Activated naive CD4-positive, alpha-beta T cell treated with anti-CD3 and anti-CD28 coated beads for 36 hours (primary cell): ENCODE measurements around the gene TEC. TPM values are rescaled to one million over a fixed set of nuclear protein-coding genes. Genes with fewer than 3 reads are reported as not detected.

ENCODE experiments used
- CTCF ChIA-PET: fragments of 350-600 bp; sonication (Branson Sonifier 250); formaldehyde crosslinking; loops from one replicate; lab custom pipeline; 2021; ENCODE audit warnings: antibody characterized with exemption; lab: Charles Lee
- DNase-seq: peaks from one replicate; pipeline ENCODE4 v3.0.0-alpha.2; 2020
- H3K27ac Mint-ChIP-seq: one replicate; pipeline ENCODE4 v1.8.0; 2021; ENCODE audit warnings: mild to moderate bottlenecking, mixed read lengths
- H3K27me3 Mint-ChIP-seq: one replicate; pipeline ENCODE4 v1.8.0; 2021; ENCODE audit warnings: low read depth, mixed read lengths
- H3K36me3 Mint-ChIP-seq: one replicate; pipeline ENCODE4 v1.8.0; 2021; ENCODE audit warnings: low read depth, mixed read lengths
- H3K4me1 Mint-ChIP-seq: one replicate; pipeline ENCODE4 v1.8.0; 2021; ENCODE audit warnings: low read depth, mixed read lengths
- H3K4me3 Mint-ChIP-seq: one replicate; pipeline ENCODE4 v1.8.0; 2021; ENCODE audit warnings: mild to moderate bottlenecking, moderate library complexity, mixed read lengths
- H3K9me3 Mint-ChIP-seq: one replicate; pipeline ENCODE4 v1.8.0; 2021; ENCODE audit warnings: mixed read lengths
- intact Hi-C: fragments of 100-400 bp; cut with micrococcal nuclease; formaldehyde crosslinking; loops from one replicate; pipeline ENCODE4 v1.15.1; 2023
- total RNA-seq, 2 experiments: library from RNA; stranded (reverse); gene quantifications; one replicate each; pipeline ENCODE4 v1.2.3, GENCODE V29; 2021

The TEC gene
- total RNA-seq, 2 experiments from 2014 or later = 3.4 to 3.7 TPM

DNA sequence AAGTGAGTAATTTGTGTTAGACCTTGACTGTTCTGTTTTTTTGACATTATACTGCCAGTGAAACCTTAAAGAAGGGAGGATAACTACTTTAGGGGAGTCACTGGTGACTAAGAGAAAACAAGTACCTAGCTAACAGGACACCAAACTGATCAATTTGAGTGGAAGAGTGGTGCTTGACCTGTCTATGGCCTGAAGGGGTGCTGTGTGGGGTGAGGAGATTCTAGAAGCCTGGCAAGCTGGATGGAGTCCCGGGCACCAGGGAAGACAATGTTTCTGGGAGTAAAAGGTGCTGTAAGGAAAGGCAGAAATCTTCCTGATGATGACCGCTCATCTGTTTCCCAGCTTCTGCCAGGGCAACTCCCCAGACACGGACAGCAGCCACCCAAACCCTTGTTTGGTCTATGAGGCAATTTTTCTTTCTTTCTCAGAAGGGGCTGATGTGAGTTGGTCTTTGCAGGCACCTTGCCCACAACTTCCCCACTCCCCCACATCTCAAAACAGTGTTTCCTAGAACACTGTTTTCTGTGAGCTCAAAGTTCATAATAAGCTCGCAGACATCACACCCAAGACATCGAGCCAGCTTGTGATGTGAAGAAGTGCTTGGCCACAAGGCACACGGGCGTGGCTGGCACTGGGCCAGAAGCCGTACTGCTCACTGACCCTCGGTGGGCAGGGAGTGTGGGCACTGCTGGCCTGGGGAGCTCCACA lies 140.2 kb downstream of the TEC start:
- DNase-seq = peak; percentile 70
- H3K27ac Mint-ChIP-seq = peak overlapping the region; percentile 99
- H3K4me3 Mint-ChIP-seq = peak overlapping the region; percentile 79
- peaks cover 70% of the 10 kb centered on the region for H3K4me1 Mint-ChIP-seq
- intact Hi-C loops = loop anchor here (2.0 to 10.0 kb wide), 9 partner anchors 257 to 833 kb away; partner anchors contain the start of genes ATP10D, CORIN and FRYL
- H3K36me3 Mint-ChIP-seq = peaks cover 26% of the 10 kb centered on the region
- CTCF ChIA-PET = interaction anchor here (0.6 to 10.6 kb wide), 13 partner anchors 9 to 392 kb away, joined by 3 to 162 read pairs (median 4); no protein-coding TSS in a partner anchor
- no peaks in the 10 kb centered on the region for H3K27me3 Mint-ChIP-seq
- no peaks in the 10 kb centered on the region for H3K9me3 Mint-ChIP-seq

DNA sequence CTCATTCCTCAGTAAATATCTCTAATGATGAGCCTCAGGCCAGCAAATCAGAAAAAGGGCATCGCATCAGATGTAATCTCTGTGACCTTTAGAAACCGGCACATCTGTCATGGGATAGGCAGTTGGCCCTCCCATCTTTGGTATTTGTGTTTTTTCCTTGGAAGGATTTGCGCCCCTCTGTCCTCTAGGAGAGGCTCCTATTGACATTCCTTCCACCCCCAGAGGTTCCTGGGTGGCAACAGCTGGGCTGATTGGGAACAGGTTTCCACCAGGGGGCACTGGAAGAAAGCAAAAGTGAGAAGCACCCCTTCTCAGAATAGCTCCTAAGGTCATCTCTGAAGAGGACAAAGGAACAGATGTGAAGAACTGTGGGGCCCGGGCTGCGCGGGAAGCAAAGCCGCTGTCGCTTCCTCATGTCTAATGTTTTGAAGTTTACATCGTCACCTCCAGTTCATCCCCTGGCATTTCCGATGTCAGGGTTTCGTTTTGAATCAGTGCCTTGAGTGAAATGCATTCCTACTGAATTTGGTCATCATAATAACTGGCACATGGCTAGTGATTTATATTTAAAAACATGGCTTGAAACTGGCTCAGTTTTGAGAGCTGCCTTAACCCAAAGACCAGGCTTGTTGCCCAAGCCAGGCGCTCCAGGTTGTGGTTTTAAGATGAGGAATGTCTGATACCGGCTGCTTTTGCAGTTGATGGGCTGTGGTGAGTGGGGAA lies 141.8 kb downstream of the TEC start:
- Mint-ChIP-seq H3K27ac (peak overlapping the region; percentile 99), H3K36me3 (peaks cover 24% of the 10 kb centered on the region)
- CTCF ChIA-PET = interaction anchor here (0.6 to 10.6 kb wide), 20 partner anchors 10 to 393 kb away, joined by 3 to 162 read pairs (median 4); no protein-coding TSS in a partner anchor

DNA sequence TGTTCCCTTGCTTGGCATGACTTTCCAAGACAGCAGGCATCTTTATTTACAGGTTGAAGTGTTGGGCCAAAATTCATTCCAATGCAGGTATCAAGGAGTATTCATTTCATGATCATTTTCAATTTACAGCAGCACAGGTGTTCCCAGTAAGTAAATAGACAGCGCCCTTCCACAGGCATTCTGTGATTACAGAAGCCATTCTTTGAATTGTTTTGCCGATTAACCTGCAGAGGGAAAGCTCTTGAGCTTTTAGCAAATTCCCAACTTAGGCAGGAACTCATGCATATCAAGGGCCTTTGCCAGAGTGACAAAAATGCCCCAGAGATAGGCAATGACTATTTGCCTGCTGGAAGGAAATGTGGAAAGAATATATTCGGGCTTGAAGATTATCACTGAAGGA lies 142.4 kb downstream of the TEC start:
- CTCF ChIA-PET = interaction anchor here (0.6 to 10.6 kb wide), 15 partner anchors 9 to 197 kb away, joined by 3 to 162 read pairs (median 6); no protein-coding TSS in a partner anchor
- Mint-ChIP-seq H3K9me3 (no peaks in the 10 kb centered on the region), H3K27me3 (no peaks in the 10 kb centered on the region), H3K4me1 (peaks cover 80% of the 10 kb centered on the region), H3K27ac (peak overlapping the region; percentile 99), H3K36me3 (peaks cover 22% of the 10 kb centered on the region), H3K4me3 (peak overlapping the region; percentile 51)
- no peak for DNase-seq
- intact Hi-C loops = loop anchor here (5.0 kb wide), 4 partner anchors 255 to 835 kb away; no protein-coding TSS in a partner anchor

More for the DNA sequence above, 141.8 kb downstream of the TEC start:
- H3K4me1 Mint-ChIP-seq = peaks cover 80% of the 10 kb centered on the region
- no peaks in the 10 kb centered on the region for H3K9me3 Mint-ChIP-seq
- peak overlapping the region; percentile 51 for H3K4me3 Mint-ChIP-seq
- H3K27me3 Mint-ChIP-seq = no peaks in the 10 kb centered on the region
- intact Hi-C loops = loop anchor here (1.0 to 5.0 kb wide), 19 partner anchors 11 to 834 kb away; partner anchors contain the start of genes CORIN, FRYL, NFXL1 and OCIAD1
- DNase-seq = peak; percentile 95

DNA sequence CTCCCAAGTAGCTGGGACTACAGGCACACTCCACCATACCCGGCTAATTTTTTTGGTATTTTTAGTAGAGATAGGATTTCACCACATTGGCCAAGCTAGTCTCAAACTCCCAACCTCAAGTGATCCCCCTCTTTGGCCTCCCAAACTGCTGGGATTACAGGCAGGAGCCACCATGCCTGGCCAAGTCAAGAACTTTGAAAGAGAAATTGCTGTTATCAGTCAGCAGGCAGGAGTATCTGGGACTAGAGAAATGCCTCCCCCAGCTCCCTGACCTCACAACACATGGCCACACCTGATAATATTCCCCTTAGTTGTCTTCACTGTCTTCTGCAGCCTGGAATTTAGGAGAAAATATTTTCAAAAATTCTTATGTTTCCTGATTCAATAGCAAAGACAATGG lies 143.0 kb downstream of the TEC start:
- no peak for DNase-seq
- H3K4me1 Mint-ChIP-seq = peaks cover 80% of the 10 kb centered on the region
- CTCF ChIA-PET = interaction anchor here (0.8 to 10.6 kb wide), 10 partner anchors 9 to 216 kb away, joined by 3 to 162 read pairs (median 6); no protein-coding TSS in a partner anchor

DNA sequence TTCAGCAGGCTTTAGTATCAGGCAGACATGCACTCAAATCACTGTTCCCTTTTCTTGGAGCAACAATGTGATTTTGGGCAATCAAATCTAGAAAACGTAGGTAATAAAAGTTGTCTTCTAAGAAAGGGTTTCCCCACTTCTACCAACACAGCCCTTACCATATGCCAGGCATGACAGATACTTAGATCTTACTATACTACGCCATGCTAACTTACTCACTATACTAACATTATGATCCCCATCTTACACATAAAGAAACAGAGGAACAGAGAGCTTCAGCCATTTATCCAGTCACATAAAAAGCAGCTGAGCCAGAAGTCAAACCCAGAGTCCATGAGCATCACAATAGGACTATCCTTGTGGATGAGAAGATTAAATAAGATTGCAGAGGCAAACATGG lies 144.8 kb downstream of the TEC start:
- CTCF ChIA-PET = interaction anchor here (1.0 to 10.6 kb wide), 7 partner anchors 14 to 305 kb away, joined by 3 to 162 read pairs (median 4); no protein-coding TSS in a partner anchor
- Mint-ChIP-seq H3K27ac (peak overlapping the region; percentile 99), H3K9me3 (no peaks in the 10 kb centered on the region), H3K4me1 (peaks cover 67% of the 10 kb centered on the region), H3K36me3 (peaks cover 9% of the 10 kb centered on the region), H3K4me3 (peak overlapping the region; percentile 22), H3K27me3 (no peaks in the 10 kb centered on the region)
- no peak for DNase-seq
- intact Hi-C loops = loop anchor here (2.0 to 5.0 kb wide), 5 partner anchors 14 to 837 kb away; no protein-coding TSS in a partner anchor

More for the DNA sequence above, 143.0 kb downstream of the TEC start:
- H3K27me3 Mint-ChIP-seq = no peaks in the 10 kb centered on the region
- peaks cover 19% of the 10 kb centered on the region for H3K36me3 Mint-ChIP-seq
- H3K9me3 Mint-ChIP-seq = no peaks in the 10 kb centered on the region
- no peak overlapping the region for H3K4me3 Mint-ChIP-seq
- intact Hi-C loops = loop anchor here (5.0 kb wide), 4 partner anchors 254 to 836 kb away; no protein-coding TSS in a partner anchor
- H3K27ac Mint-ChIP-seq = peak overlapping the region; percentile 99

DNA sequence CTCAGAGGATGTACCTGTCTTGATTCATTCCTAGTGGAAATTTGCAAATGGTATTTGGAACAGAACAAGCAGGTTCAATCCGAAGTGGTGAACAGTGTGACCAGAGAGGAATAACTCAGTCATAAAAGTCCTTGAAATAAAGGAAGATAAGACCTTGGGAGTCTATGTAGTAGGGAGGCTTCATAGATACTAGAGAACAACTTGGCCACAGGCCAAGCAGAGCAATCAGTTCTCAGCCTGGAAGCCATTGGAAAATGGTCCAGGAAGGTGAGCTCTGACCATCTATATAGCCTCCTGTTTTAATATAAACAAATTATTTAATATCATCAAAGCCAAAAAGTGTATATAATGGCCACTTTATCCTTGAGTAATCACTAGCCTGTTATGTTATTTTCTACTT lies 146.9 kb downstream of the TEC start:
- no peak overlapping the region for H3K27ac Mint-ChIP-seq
- CTCF ChIA-PET = interaction anchor here (0.7 to 10.6 kb wide), 6 partner anchors 9 to 183 kb away, joined by 3 to 162 read pairs (median 4); no protein-coding TSS in a partner anchor

DNA sequence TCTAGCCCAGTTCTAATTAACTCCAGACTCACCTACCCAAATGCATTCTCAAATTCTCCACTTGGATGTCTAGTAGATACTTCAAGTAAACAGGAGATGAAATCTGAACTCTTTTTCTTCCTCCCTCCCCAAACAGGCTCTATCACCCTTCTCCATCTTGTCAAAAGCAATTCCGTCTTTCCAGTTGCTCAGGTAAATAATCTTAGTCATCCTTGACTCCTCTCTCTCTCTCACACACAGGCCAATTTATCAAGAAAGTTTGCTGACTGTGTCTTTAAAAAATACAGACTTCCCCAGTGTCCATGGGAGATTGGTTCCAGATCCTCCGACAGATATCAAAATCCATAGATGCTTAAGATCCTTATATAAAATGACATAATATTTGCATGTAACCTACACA lies 148.5 kb downstream of the TEC start:
- Mint-ChIP-seq H3K9me3 (no peaks in the 10 kb centered on the region), H3K27me3 (no peaks in the 10 kb centered on the region), H3K4me1 (peaks cover 67% of the 10 kb centered on the region), H3K4me3 (no peak overlapping the region), H3K27ac (no peak overlapping the region), H3K36me3 (peaks cover 2% of the 10 kb centered on the region)
- CTCF ChIA-PET = interaction anchor here (0.8 kb wide), 1 partner anchor 10 kb away, joined by 9 read pairs; no protein-coding TSS in a partner anchor
- DNase-seq = no peak
- intact Hi-C loops = no loop called here

More for the DNA sequence above, 146.9 kb downstream of the TEC start:
- no peak for DNase-seq
- H3K27me3 Mint-ChIP-seq = no peaks in the 10 kb centered on the region
- peaks cover 67% of the 10 kb centered on the region for H3K4me1 Mint-ChIP-seq
- intact Hi-C loops = loop anchor here (1.0 kb wide), 1 partner anchor 9 kb away; no protein-coding TSS in a partner anchor
- peaks cover 3% of the 10 kb centered on the region for H3K36me3 Mint-ChIP-seq
- H3K4me3 Mint-ChIP-seq = no peak overlapping the region
- no peaks in the 10 kb centered on the region for H3K9me3 Mint-ChIP-seq

DNA sequence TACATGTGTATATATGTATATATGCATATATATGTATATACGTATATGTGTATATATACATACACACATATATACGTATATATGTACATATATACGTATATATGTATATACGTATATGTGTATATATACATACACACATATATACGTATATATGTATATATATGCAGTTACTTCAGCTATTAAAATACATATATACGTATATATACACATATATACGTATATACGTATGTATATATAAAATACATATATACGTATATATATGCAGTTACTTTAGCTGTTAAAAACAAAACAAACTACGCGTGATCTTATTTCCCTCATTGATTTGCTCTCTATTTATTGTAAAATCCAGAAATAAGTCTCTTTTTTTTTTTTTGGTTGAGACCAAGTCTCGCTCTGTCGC lies 149.5 kb downstream of the TEC start:
- Mint-ChIP-seq H3K4me3 (no peak overlapping the region), H3K27ac (no peak overlapping the region), H3K9me3 (no peaks in the 10 kb centered on the region), H3K4me1 (peaks cover 61% of the 10 kb centered on the region), H3K27me3 (no peaks in the 10 kb centered on the region), H3K36me3 (peaks cover 2% of the 10 kb centered on the region)
- intact Hi-C loops = no loop called here
- DNase-seq = no peak
- CTCF ChIA-PET = interaction anchor here (3.8 kb wide), 1 partner anchor 11 kb away, joined by 19 read pairs; no protein-coding TSS in a partner anchor

DNA sequence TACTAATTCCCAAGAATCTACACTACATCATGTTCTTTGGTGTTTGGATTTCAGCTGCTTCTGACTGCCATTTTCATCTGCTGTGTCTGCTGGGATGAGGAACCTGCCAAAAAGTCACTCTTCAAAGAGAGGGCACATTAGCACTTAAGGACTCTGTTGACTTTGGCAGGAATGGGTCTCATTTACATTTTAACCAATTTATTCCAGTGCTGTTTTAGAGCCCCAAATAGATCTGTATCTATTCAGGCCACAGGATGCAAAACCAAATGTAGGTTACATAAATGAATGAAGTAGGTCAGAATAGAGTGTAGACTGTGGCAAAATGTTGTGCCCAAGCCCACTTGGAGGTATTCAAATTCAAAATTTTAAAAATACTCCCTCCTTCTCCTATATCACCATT lies 150.0 kb downstream of the TEC start:
- no peak overlapping the region for H3K4me3 Mint-ChIP-seq
- intact Hi-C loops = loop anchor here (10.0 kb wide), 1 partner anchor 55 kb away; no protein-coding TSS in a partner anchor
- CTCF ChIA-PET = interaction anchor here (3.8 kb wide), 1 partner anchor 10 kb away, joined by 19 read pairs; no protein-coding TSS in a partner anchor
- no peaks in the 10 kb centered on the region for H3K27me3 Mint-ChIP-seq
- DNase-seq = no peak
- peaks cover 59% of the 10 kb centered on the region for H3K4me1 Mint-ChIP-seq
- H3K27ac Mint-ChIP-seq = no peak overlapping the region
- H3K36me3 Mint-ChIP-seq = peaks cover 3% of the 10 kb centered on the region
- no peaks in the 10 kb centered on the region for H3K9me3 Mint-ChIP-seq

DNA sequence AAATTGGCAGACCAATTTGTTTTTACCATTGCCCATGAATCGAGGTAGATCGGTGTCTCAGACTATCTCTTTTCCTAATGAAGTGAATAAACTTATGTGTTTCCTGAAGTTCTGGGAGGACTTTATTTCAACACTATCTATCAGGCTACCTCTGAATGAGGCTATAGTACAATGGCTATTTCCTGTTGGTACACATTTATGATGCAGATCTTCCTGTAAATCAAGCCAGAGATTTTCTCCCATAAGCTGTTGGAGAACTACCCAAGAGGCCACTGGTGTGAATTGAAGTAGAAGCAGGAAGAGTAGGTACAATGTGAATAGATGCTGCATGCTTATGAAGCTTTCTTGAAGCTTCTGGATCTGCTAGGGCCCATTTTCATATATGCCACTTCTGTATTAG lies 151.6 kb downstream of the TEC start:
- peaks cover 58% of the 10 kb centered on the region for H3K4me1 Mint-ChIP-seq

DNA sequence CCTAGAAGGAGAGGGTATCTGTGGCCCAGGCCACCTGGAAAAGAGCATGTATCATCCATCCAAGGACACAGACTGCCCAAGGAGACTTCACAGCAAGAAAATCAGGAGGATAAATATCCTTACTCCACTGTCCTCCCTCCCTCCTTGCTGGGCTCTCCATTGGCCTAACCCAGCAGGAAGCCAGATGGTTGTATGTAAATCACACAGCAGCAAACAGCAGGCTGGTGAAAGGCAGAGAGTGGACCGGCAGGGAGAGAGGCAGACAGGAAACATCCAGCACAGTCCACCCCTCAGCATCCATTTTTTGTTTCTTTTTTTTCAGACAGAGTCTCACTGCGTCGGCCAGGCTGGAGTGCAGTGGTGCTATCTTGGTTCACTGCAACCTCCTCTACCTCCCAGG lies 153.1 kb downstream of the TEC start:
- intact Hi-C loops = loop anchor here (10.0 kb wide), 1 partner anchor 58 kb away; no protein-coding TSS in a partner anchor
- H3K4me1 Mint-ChIP-seq = peaks cover 72% of the 10 kb centered on the region
- H3K4me3 Mint-ChIP-seq = no peak overlapping the region
- H3K36me3 Mint-ChIP-seq = peaks cover 9% of the 10 kb centered on the region
- no peak for DNase-seq
- no peaks in the 10 kb centered on the region for H3K9me3 Mint-ChIP-seq
- peak overlapping the region; percentile 14 for H3K27ac Mint-ChIP-seq
- CTCF ChIA-PET = interaction anchor here (2.4 to 2.5 kb wide), 2 partner anchors 12 to 17 kb away, joined by 8 to 16 read pairs; partner anchors contain the start of gene TXK
- no peaks in the 10 kb centered on the region for H3K27me3 Mint-ChIP-seq

More for the DNA sequence above, 151.6 kb downstream of the TEC start:
- Mint-ChIP-seq H3K36me3 (peaks cover 6% of the 10 kb centered on the region), H3K27ac (peak overlapping the region; percentile 48), H3K9me3 (no peaks in the 10 kb centered on the region), H3K27me3 (no peaks in the 10 kb centered on the region), H3K4me3 (no peak overlapping the region)
- DNase-seq = no peak
- intact Hi-C loops = loop anchor here (10.0 kb wide), 1 partner anchor 57 kb away; no protein-coding TSS in a partner anchor
- CTCF ChIA-PET = interaction anchor here (0.6 to 3.8 kb wide), 9 partner anchors 9 to 563 kb away, joined by 3 to 19 read pairs (median 4); partner anchors contain the start of gene TXK
